ENCODE results near the gene METAP1D.

METAP1D gene

DNA sequence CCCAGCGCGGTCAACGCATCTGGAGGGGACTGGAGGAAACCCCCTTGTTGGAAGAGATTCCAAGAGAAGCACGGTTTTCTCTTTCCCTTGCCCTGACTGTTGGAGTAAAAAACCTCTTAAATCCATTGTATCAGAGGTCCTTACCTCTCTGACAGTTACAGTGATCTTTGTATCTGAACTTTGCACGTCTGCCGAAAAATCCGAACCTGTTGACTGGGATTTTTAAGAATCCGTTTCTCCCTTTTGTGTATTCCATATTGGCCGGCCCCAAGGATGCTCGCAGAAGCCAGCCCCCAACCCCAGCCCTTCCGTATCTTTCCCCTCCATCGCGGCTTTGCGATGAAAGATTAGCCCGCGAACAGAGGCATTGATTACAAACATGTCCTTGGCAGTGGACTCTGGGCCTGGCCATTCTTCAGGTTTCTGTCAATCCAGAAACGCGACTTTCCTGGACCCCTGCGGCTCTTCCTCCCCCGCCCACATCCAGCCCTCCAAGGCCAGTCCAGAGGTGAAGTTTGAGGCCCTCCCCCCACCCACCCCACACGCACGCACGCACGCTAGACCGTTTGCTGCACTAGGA lies 81.0 kb downstream of the METAP1D start:
- Histone ChIP-seq H3K36me3 (ENCODE audit: control insufficient read depth, insufficient read depth, low read length) (no peaks in the 10 kb centered on the region), H3K4me3 (ENCODE audit: extremely low read depth, insufficient read depth, low read length, poor library complexity, severe bottlenecking) (no peak overlapping the region), H3K27ac (ENCODE audit: low read depth, low read length, severe bottlenecking) (no peak overlapping the region), H3K4me1 (ENCODE audit: control insufficient read depth, insufficient read depth, low read length, poor library complexity, severe bottlenecking) (no peaks in the 10 kb centered on the region), H3K9me3 (ENCODE audit: control insufficient read depth, low read length) (no peaks in the 10 kb centered on the region)
- 3 to 5% methylated on average over 15 to 18 of the region's 25 CpGs for WGBS, 2 experiments (ENCODE audit: insufficient coverage in 2 of 2)

- H3K27ac ChIP-seq (ENCODE audit: low read depth, low read length, severe bottlenecking), result no peak overlapping the region
- no peaks in the 10 kb centered on the region for H3K9me3 ChIP-seq (ENCODE audit: control insufficient read depth, low read length)
- 5 to 6% methylated on average over 27 to 29 of the region's 36 CpGs for WGBS, 2 experiments (ENCODE audit: insufficient coverage in 2 of 2)
- H3K4me1 ChIP-seq (ENCODE audit: control insufficient read depth, insufficient read depth, low read length, poor library complexity, severe bottlenecking), result no peaks in the 10 kb centered on the region
- H3K4me3 ChIP-seq (ENCODE audit: extremely low read depth, insufficient read depth, low read length, poor library complexity, severe bottlenecking), result no peak overlapping the region
- no peaks in the 10 kb centered on the region for H3K36me3 ChIP-seq (ENCODE audit: control insufficient read depth, insufficient read depth, low read length)
These were observed 81.7 kb downstream of the METAP1D start for GRCh38 chr2:172081221-172082022.

GRCh38 chr2:172082105-172082943 lies 82.6 kb downstream of the METAP1D start:
- no peak overlapping the region for H3K4me3 ChIP-seq (ENCODE audit: extremely low read depth, insufficient read depth, low read length, poor library complexity, severe bottlenecking)
- no peaks in the 10 kb centered on the region for H3K4me1 ChIP-seq (ENCODE audit: control insufficient read depth, insufficient read depth, low read length, poor library complexity, severe bottlenecking)
- no peaks in the 10 kb centered on the region for H3K9me3 ChIP-seq (ENCODE audit: control insufficient read depth, low read length)
- H3K27ac ChIP-seq (ENCODE audit: low read depth, low read length, severe bottlenecking), result no peak overlapping the region
- H3K36me3 ChIP-seq (ENCODE audit: control insufficient read depth, insufficient read depth, low read length), result no peaks in the 10 kb centered on the region
- WGBS, 2 experiments (ENCODE audit: insufficient coverage in 2 of 2), result 0 to 5% methylated on average over 8 of the region's 14 CpGs

DNA sequence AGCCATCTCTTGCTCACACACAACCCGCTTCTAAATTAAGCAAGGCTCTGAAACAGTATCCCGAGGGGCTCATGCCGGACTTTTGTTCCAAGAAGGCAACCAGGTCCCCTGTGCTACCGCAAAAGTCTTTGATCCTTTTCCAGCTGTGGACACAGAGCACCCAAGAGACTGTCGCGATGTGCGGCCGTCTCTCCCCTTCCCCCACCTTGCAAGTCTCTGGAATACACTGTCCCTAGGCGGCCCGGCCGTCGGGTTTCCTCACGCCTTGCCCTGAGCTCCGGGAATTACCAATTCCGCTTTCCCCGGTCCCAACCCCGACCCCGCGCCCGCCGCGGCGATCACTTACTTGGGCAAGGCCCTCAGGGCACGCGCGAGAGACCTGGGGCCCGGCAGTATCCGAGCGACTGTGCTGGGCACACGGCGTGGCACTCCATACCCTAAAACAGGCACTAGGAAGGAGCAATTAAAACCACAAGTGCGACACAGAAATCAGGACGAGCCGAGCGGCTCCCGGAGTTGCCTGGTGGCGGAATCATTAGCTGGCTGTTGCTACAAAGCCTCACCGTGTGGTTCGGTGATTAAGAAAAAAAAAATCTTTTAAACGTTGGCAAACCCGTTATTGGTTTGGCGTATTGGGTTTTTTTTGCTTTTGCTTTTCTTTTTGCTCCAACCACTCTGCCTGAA lies 83.3 kb downstream of the METAP1D start:
- Histone ChIP-seq H3K9me3 (ENCODE audit: control insufficient read depth, low read length) (no peaks in the 10 kb centered on the region), H3K4me1 (ENCODE audit: control insufficient read depth, insufficient read depth, low read length, poor library complexity, severe bottlenecking) (peaks cover 4% of the 10 kb centered on the region), H3K27ac (ENCODE audit: low read depth, low read length, severe bottlenecking) (no peak overlapping the region), H3K4me3 (ENCODE audit: extremely low read depth, insufficient read depth, low read length, poor library complexity, severe bottlenecking) (no peak overlapping the region), H3K36me3 (ENCODE audit: control insufficient read depth, insufficient read depth, low read length) (no peaks in the 10 kb centered on the region)
- 2% methylated on average over 35 to 38 of the region's 42 CpGs for WGBS, 2 experiments (ENCODE audit: insufficient coverage in 2 of 2)

DNA sequence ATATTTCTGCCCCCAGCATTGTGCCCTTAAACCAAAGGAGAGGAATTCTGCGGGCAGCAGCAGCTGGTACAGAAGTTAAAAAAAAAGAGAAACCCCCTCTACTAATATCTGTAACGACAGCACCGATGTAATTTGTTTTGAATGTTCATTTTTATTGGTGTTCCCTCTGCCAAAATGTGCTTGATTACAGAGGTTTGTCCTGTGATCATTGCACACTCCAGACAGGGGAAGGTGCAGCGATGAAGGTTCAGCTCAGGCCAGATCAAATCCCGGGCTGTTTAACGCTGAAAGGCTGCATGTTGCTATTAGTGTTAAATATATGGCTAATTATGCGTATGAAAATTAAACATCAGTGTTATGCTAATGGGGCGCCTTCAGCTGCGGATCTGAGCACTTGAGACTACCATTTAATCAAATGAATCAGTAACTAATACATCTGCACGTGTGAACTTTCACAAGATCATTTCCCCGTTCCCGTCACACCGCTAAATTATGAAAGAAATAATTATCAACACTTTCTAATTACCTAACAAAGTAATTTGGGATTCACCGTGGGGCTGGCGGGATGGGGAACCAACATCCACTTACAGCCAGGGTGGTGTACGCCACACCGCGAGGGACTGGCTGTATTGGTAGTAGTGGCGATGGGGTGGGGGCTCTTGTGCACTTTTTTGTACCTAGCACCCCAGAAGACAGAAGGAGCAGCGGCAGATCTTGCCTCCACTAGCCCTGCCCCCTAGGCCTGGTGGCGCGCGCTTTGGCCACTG lies 84.1 kb downstream of the METAP1D start:
- H3K36me3 ChIP-seq (ENCODE audit: control insufficient read depth, insufficient read depth, low read length), result no peaks in the 10 kb centered on the region
- 1 to 3% methylated on average over 8 to 17 of the region's 23 CpGs for WGBS, 2 experiments (ENCODE audit: insufficient coverage in 2 of 2)
- H3K9me3 ChIP-seq (ENCODE audit: control insufficient read depth, low read length), result no peaks in the 10 kb centered on the region
- H3K4me1 ChIP-seq (ENCODE audit: control insufficient read depth, insufficient read depth, low read length, poor library complexity, severe bottlenecking), result peaks cover 5% of the 10 kb centered on the region
- no peak overlapping the region for H3K27ac ChIP-seq (ENCODE audit: low read depth, low read length, severe bottlenecking)
- peak overlapping the region; percentile 46 for H3K4me3 ChIP-seq (ENCODE audit: extremely low read depth, insufficient read depth, low read length, poor library complexity, severe bottlenecking)

DNA sequence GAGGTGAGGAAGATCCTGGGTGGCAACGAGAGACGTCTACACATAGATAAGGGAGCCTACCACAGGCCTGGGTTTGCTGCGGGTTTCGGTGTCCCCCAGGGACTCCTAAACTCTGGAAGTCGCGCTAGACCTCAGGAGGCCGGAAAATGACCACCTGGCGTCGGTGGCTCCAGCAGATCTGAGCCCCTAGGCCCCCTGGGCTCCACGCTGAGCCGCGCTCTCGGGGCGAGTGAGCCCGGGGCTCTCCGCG lies 84.6 kb downstream of the METAP1D start:
- Histone ChIP-seq H3K9me3 (ENCODE audit: control insufficient read depth, low read length) (no peaks in the 10 kb centered on the region), H3K27ac (ENCODE audit: low read depth, low read length, severe bottlenecking) (no peak overlapping the region), H3K4me3 (ENCODE audit: extremely low read depth, insufficient read depth, low read length, poor library complexity, severe bottlenecking) (peak overlapping the region; percentile 46), H3K36me3 (ENCODE audit: control insufficient read depth, insufficient read depth, low read length) (no peaks in the 10 kb centered on the region), H3K4me1 (ENCODE audit: control insufficient read depth, insufficient read depth, low read length, poor library complexity, severe bottlenecking) (peaks cover 5% of the 10 kb centered on the region)
- WGBS, 2 experiments (ENCODE audit: insufficient coverage in 2 of 2), result 0% methylated on average over 8 to 9 of the region's 17 CpGs

- Histone ChIP-seq H3K27ac (ENCODE audit: low read depth, low read length, severe bottlenecking) (no peak overlapping the region), H3K4me3 (ENCODE audit: extremely low read depth, insufficient read depth, low read length, poor library complexity, severe bottlenecking) (peak overlapping the region; percentile 46), H3K4me1 (ENCODE audit: control insufficient read depth, insufficient read depth, low read length, poor library complexity, severe bottlenecking) (peaks cover 5% of the 10 kb centered on the region), H3K36me3 (ENCODE audit: control insufficient read depth, insufficient read depth, low read length) (no peaks in the 10 kb centered on the region), H3K9me3 (ENCODE audit: control insufficient read depth, low read length) (no peaks in the 10 kb centered on the region)
- WGBS, 2 experiments (ENCODE audit: insufficient coverage in 2 of 2), result 0 to 1% methylated on average over 34 to 73 of the region's 76 CpGs
These were observed 85.1 kb downstream of the METAP1D start for GRCh38 chr2:172084645-172085459.

- Histone ChIP-seq H3K9me3 (ENCODE audit: control insufficient read depth, low read length) (no peaks in the 10 kb centered on the region), H3K27ac (ENCODE audit: low read depth, low read length, severe bottlenecking) (peak within 1 kb of the TSS; percentile 17), H3K36me3 (ENCODE audit: control insufficient read depth, insufficient read depth, low read length) (no peaks in the 10 kb centered on the region), H3K4me1 (ENCODE audit: control insufficient read depth, insufficient read depth, low read length, poor library complexity, severe bottlenecking) (peaks cover 5% of the 10 kb centered on the region), H3K4me3 (ENCODE audit: extremely low read depth, insufficient read depth, low read length, poor library complexity, severe bottlenecking) (peak within 1 kb of the TSS; percentile 46)
- WGBS, 2 experiments (ENCODE audit: insufficient coverage in 2 of 2), result 0 to 1% methylated on average over 22 to 23 of the region's 34 CpGs
These were observed 85.9 kb downstream of the METAP1D start, which contains the start of gene DLX1 for GRCh38 chr2:172085460-172086159. TSS of gene DLX1 (plus strand) at chr2:172085507. CDS start at chr2:172085678, 171 bp downstream.
